GM21515 (cell line): ENCODE measurements around the gene NTM.

Source experiments
- ATAC-seq: cut with Tn5 transposase; IDR thresholded peaks from one replicate; pipeline ENCODE4 v1.9.1; 2021; ENCODE audit not compliant: unreplicated experiment

Gene NTM

DNA sequence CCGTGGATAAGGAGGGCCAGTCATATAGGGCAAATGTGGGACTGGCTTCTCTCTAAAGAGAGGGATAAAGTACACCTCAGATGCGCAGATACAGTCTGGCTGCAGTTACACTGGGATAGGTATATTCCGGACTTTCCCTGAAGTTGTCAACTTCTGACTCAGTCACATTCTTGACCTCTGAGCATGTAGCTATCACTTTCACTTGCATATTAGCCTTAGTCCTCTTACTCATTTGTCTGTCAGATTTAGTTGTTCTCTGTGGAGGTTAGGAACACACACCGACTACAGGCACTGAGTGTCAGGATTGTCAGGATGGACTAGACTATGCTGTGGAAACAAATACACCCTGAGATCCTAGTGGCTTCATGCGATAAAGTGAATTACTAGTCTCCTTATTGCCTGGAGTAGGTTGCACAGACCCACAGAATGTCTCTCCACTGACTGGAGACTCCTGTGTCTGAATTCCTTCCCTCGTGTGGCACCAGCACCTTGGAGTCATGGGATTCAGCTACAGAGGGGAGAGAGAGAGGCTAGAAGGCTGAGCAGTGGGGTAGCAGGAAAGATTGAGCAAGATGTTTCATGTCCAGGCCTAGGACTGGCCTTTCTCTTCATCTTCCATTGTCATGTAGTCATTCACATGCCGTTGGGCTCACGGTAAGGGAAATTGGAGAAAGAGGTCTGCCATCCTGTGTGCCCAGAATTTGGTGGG, 654.3 kb downstream of the NTM start:
- ATAC-seq: no peak

- no peak for ATAC-seq
These were observed 656.3 kb downstream of the NTM start for GRCh38 chr11:132026746-132027145.

- ATAC-seq: no peak
These were observed 658.2 kb downstream of the NTM start for GRCh38 chr11:132028380-132029240.

- ATAC-seq: no peak
These were observed 660.5 kb downstream of the NTM start for GRCh38 chr11:132030896-132031295.

DNA sequence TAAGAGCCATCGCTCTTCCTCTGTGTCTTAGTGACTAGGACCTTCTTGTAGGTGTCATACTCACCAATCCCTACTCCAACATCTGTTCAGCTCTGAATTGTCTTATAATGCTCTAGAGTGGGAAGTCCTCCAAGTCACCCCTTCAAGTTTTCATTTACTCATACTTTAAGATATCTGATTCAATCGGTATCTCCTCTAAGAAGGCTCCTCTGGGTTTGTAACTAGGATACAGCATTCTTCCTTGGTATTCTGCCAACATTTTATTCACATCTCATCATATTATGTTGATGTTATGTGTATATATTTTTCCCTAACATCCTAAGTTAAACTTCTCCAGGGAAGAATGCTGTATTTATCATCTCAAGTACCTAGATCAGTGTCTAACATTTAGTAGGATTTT, 662.1 kb downstream of the NTM start:
- ATAC-seq: no peak

DNA sequence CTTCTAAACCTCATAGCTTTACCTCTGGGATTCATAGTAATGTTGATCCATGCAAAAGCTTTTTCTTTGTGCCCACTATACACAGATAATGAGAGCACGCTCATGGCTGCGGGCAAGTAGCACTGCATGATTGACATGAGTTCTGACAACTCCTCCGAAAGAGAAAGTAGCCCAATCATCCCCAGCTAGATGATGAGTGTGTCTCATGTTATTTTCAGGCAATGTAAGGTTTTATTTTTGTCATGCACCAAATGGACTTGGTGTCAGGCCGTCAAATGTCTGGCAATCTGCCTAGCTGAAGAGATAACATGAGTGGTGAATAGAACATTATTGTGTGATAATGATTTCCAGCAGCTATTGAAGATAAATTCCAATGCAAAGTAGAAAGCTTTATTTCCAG, 662.6 kb downstream of the NTM start:
- ATAC-seq: no peak

GRCh38 chr11:132035228-132035627, 664.8 kb downstream of the NTM start:
- no peak for ATAC-seq

- ATAC-seq: no peak
These were observed 665.4 kb downstream of the NTM start for GRCh38 chr11:132035766-132036165.

DNA sequence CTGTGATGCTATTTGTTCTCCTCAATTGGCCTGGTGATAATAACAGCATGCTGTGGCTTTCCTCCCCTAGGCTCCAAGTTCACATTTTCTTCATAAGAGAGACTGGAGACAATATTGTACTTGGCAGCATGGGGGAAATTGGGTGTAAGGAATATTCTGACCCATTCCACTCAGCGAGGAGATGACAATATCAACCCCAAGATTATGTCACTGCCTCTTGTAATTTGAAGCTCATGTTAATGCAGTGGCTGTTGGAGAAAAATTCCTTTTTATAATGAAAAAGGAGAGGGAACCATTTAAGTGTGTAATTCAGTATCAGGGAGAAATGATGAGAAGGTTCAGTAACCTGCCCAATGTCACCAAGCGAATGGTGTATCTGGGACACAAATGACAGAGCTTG, 665.8 kb downstream of the NTM start:
- ATAC-seq: no peak

GRCh38 chr11:132036746-132037466, 666.5 kb downstream of the NTM start:
- ATAC-seq: no peak

DNA sequence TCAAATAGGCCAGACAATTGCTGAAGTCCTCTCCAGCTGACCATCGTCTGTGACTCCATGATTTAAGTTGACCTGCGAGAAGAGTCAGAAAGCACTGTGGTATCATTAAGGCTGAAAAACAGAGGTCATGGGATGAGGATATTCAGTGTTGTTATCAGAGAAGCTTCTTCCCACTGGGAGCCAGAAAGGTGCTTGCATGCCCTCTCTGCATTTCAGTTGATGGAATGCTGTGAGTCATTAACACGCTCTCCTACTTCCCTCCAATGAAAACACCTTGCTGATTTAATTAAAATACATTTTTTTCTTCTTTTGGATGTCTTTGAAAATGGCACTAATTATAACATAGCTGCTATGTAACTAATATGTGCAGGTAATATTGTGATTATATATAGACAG, 667.0 kb downstream of the NTM start:
- ATAC-seq: no peak

GRCh38 chr11:132037956-132038355, 667.5 kb downstream of the NTM start:
- ATAC-seq: no peak

GRCh38 chr11:132039521-132039920, 669.1 kb downstream of the NTM start:
- ATAC-seq: no peak

GRCh38 chr11:132042296-132042695, 671.9 kb downstream of the NTM start:
- no peak for ATAC-seq

GRCh38 chr11:132043714-132044113, 673.3 kb downstream of the NTM start:
- ATAC-seq: no peak

GRCh38 chr11:132045107-132045506, 674.7 kb downstream of the NTM start:
- ATAC-seq: no peak

DNA sequence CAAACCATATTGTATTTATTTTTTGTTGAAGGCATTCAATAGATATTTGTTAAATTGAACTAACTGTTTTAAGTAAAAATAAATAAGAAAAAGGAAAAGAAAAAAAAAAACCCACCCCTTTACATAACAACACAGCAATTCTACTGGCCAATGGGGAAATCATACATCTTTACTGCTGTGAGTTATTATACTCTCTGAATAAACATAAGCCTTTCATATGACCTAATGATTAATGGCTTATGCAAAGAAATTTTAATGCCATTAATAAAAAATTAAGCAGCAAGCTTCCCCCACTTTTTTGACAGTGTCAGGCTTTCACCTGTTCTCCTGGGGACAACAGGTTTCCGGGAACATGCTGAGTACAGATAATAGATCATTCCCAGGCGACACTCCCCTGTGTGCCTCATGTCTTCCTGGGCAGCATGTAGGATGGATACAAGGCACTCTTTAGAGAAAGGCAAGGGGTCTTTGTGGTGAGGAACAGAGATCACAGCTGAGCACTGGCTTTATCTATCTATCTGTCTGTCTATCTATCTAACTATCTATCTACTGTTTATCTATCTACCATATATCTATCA, 676.0 kb downstream of the NTM start:
- no peak for ATAC-seq

DNA sequence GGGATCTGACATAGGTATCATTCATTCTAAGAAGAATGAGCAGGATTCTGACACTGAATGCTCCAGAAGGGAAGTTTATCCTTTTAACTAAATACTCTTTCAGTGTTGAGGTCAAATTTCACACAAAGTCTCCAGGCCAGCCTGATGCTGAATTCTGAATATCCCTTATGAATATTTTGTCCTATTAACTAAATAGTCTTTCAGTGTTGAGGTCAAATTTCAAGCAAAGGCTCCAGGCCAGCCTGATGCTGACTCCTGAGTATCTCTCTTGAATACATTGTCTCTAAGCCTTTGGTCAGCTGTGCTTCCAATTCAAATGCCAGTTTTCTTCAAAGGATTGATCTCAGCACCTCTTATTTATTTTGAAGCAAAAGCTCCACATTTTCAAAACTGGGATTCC, 676.8 kb downstream of the NTM start:
- no peak for ATAC-seq

GRCh38 chr11:132048040-132048439, 677.6 kb downstream of the NTM start:
- ATAC-seq: no peak

GRCh38 chr11:132049205-132049604, 678.8 kb downstream of the NTM start:
- ATAC-seq: no peak

DNA sequence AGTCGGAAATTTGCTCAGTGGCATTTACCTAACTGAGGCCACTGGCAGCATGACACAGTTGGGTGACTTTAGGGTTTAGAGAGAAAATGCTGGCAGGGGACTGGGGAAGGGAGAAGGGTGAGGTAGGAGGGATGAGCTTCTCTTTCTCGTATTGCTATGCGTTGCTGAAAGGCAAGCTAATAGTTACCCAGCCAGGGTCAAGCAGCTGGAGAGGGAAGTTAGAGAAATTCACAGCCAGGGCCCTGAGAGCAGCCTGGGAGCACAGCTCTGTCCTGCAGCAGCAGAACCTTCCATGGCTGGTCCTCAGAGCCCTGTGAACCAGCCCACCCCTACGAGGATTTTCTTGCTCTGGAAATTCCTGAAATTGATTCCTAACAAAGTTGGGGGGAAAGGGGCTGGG, 679.6 kb downstream of the NTM start:
- ATAC-seq: no peak
